WERI-Rb-1 (cell line): ENCODE results near the gene CCDC86.
"Not testable (repeated sequence)": the region's sequence is repeated elsewhere in the genome, so short reads cannot be mapped to it uniquely, and the experiment has no call there.

ENCODE experiments used
- DNase-seq: peaks from one replicate; pipeline ENCODE4 v3.0.0-alpha.2; 2020
- H3K27ac ChIP-seq: fragments of 250-450 bp; sonication (Bioruptor Pico); 2 replicates; pipeline ENCODE4 v1.5.1; 2020; ENCODE audit warnings: mild to moderate bottlenecking, moderate library complexity
- H3K27me3 ChIP-seq: fragments of 250-450 bp; sonication (Bioruptor Pico); 2 replicates; pipeline ENCODE4 v1.5.1; 2021; ENCODE audit warnings: mild to moderate bottlenecking, low read depth, moderate library complexity; ENCODE audit not compliant: insufficient read depth, severe bottlenecking
- H3K36me3 ChIP-seq: fragments of 250-450 bp; sonication (Bioruptor Pico); 2 replicates; pipeline ENCODE4 v1.5.1; 2020; ENCODE audit warnings: mild to moderate bottlenecking, moderate library complexity
- H3K4me3 ChIP-seq: 2 replicates; pipeline ENCODE4 v1.5.1; 2011; ENCODE audit warnings: low read depth, mild to moderate bottlenecking, control low read depth, low read length
- H3K9me3 ChIP-seq: fragments of 250-450 bp; sonication (Bioruptor Pico); 2 replicates; pipeline ENCODE4 v1.5.1; 2021; ENCODE audit warnings: mild to moderate bottlenecking, moderate library complexity; ENCODE audit not compliant: severe bottlenecking
- TF ChIP-seq, protein P1 (sequence below): IDR thresholded peaks from 2 replicates; pipeline ENCODE4 v1.5.1; 2011; ENCODE audit warnings: low read depth, mild to moderate bottlenecking, control low read depth, inconsistent platforms, low read length

CCDC86 gene

DNA sequence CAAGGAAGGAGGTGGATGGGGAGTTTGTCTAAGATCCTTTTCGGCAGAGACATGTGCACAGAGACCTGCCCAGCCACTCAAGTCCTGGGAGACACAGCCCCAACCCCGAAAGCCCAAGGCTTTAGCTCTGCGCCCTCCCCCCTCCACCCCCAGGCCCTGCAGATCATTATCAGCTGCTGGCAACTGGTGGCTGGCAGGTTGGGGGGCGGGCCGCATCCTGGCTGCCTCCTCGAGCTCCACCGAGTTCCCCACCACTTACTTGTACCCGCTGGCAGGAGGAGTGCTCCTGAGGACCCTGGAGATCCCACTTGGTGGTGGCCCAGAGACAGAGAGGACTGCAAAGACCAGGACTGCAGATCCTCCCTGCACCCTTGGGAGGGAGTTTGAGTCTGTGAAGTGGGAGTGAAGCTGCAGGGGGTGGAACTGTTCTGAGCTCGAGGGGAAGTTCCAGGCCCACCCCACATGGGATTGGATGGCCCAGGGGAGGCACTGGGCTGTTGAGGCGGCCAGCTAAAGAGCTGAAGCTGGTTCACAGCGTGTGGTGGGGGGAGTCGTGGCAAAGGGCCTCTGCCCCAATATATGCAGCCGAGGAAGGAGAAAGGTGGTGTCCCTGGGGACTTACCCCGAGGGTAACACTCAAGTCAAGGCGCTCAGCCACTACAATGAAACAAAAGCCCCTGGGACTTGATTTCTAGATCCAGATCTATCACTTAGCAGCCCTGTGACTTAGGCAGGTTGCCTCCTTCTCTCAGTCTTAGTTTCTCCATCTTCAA lies 19.9 kb upstream of the CCDC86 start:
- Histone ChIP-seq H3K27me3 (no peaks in the 10 kb centered on the region), H3K27ac (no peak overlapping the region), H3K36me3 (no peaks in the 10 kb centered on the region), H3K4me3 (no peak overlapping the region), H3K9me3 (peaks cover 2% of the 10 kb centered on the region)
- DNase-seq: no peak
- TF ChIP-seq, protein P1, sequence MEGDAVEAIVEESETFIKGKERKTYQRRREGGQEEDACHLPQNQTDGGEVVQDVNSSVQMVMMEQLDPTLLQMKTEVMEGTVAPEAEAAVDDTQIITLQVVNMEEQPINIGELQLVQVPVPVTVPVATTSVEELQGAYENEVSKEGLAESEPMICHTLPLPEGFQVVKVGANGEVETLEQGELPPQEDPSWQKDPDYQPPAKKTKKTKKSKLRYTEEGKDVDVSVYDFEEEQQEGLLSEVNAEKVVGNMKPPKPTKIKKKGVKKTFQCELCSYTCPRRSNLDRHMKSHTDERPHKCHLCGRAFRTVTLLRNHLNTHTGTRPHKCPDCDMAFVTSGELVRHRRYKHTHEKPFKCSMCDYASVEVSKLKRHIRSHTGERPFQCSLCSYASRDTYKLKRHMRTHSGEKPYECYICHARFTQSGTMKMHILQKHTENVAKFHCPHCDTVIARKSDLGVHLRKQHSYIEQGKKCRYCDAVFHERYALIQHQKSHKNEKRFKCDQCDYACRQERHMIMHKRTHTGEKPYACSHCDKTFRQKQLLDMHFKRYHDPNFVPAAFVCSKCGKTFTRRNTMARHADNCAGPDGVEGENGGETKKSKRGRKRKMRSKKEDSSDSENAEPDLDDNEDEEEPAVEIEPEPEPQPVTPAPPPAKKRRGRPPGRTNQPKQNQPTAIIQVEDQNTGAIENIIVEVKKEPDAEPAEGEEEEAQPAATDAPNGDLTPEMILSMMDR: no peak

DNA sequence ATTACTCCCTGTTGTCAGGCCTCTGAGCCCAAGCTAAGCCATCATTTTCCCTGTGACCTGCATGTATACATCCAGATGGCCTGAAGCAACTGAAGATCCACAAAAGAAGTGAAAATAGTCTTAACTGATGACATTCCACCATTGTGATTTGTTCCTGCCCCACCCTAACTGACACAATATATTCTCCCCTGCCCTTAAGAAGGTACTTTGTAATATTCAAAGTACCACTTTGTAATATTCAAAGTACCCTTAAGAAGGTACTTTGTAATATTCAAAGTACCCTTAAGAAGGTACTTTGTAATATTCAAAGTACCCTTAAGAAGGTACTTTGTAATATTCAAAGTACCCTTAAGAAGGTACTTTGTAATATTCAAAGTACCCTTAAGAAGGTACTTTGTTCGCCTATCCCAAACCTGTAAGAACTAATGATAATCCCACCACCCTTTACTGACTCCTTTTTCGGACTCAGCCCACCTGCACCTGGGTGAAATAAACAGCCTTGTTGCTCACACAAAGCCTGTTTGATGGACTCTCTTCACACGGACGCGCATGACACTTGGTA lies 18.1 kb upstream of the CCDC86 start:
- not testable (repeated sequence) for DNase-seq, H3K36me3 ChIP-seq, H3K27me3 ChIP-seq, H3K27ac ChIP-seq, H3K4me3 ChIP-seq, H3K9me3 ChIP-seq

DNA sequence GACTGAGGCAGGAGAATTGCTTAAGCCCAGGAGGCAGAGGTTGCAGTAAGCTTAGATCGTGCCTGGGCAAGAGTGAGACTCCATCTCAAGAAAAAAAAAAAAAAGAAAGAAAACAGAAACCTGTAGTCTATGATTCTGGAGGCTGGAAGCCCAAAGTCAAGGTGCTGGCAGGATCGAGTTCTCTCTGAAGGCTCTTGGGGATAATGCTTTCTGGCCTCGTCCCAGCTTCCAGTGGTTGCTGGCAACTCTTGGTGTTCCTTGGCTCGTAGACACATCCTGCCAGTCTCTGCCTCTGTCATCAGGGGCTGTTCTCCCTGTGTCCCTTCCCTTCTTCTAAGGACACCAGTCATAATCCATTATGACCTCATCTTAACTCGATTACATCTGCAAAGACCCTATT lies 16.8 kb upstream of the CCDC86 start:
- DNase-seq: no peak
- TF ChIP-seq, protein P1: no peak
- no peaks in the 10 kb centered on the region for H3K27me3 ChIP-seq
- H3K36me3 ChIP-seq: no peaks in the 10 kb centered on the region
- no peak overlapping the region for H3K4me3 ChIP-seq
- H3K27ac ChIP-seq: no peak overlapping the region
- H3K9me3 ChIP-seq: no peaks in the 10 kb centered on the region

DNA sequence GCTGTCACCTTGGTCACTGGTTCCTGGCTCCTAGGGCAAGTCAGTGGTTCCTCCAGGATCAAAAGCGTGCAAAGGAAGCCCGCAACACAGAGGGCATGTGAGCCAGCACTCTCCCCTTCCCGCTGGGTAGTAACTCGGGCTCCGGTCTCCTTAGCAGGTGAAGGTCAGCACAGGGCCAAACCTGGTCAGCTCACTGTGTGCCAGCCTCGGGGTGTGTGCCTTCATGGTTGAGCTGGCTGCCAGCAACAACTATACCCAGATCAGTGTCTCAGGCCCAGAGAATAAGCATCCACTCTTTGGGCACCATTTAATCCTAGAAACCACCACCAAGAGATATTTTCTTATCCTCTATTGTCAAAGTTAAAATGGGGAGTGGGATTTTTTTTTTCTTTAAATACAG lies 16.1 kb upstream of the CCDC86 start:
- Histone ChIP-seq H3K4me3 (no peak overlapping the region), H3K27me3 (no peaks in the 10 kb centered on the region), H3K27ac (no peak overlapping the region), H3K36me3 (no peaks in the 10 kb centered on the region), H3K9me3 (no peaks in the 10 kb centered on the region)
- TF ChIP-seq, protein P1: no peak
- no peak for DNase-seq

DNA sequence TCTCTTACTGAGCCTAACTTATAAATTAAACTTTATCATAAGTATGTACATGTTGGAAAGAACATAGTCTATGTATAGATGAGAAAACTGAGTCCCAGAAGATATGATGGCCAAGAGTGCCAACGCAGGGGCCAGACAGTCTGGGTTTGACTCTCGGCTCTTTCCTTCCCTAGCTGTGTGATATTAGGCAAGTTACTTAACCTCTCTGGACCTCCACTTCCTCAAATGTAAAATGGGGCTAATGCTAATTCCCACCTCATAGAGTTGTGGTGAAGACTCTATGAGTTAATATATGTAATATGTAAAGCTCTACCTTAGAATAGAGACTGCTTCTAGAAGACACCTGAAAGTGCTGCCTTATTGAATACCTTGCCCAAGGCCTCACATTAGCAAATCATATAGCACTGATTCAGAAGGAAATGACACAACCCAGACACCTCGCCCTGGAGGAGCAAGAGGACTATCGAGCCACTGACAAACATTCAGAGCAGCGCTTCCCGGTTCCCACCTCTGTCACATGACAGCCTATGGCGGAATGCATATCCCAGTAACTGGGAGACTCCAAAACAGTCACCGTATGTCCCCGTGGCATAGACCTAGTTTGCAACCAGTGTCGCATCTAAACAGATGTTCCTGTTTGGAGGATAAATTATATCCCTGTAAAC lies 11.3 kb upstream of the CCDC86 start:
- DNase-seq: no peak
- H3K4me3 ChIP-seq: no peak overlapping the region
- no peak overlapping the region for H3K27ac ChIP-seq
- TF ChIP-seq, protein P1: no peak
- no peaks in the 10 kb centered on the region for H3K9me3 ChIP-seq
- H3K36me3 ChIP-seq: no peaks in the 10 kb centered on the region
- no peaks in the 10 kb centered on the region for H3K27me3 ChIP-seq

DNA sequence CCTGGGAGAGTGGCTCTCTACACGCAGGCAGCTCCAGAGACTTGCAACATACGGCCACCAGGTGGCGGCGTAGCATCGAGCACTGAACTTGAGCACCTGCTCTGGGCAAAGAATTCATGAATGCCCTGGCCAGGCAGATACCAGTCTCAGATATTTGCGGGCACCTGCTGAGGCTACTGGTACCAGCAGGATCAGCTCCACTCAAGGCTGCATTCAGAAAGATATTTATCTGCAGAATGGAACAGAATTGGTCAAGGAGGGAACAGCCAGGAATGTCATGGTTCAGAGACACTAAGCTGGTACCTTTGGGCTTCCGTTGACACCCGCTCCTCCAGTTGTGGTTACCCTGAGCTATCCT lies 10.8 kb upstream of the CCDC86 start:
- TF ChIP-seq, protein P1: peak; percentile 80
- Histone ChIP-seq H3K9me3 (no peaks in the 10 kb centered on the region), H3K27ac (no peak overlapping the region), H3K4me3 (no peak overlapping the region), H3K36me3 (no peaks in the 10 kb centered on the region), H3K27me3 (no peaks in the 10 kb centered on the region)
- DNase-seq: peak; percentile 74
